WTC11 (cell line): Measurements from ENCODE around the gene ZSCAN18. TPM values are rescaled to one million over a fixed set of nuclear protein-coding genes. Genes with fewer than 3 reads are reported as not detected.

Experiments
- ATAC-seq: fragments of 200-7000 bp; cut with Tn5 transposase; 2 replicates; pipeline ENCODE4 v1.10.0; 2021; ENCODE audit warnings: mild to moderate bottlenecking, moderate library complexity
- CTCF ChIA-PET: fragments of 300-600 bp; sonication (Branson Sonifier 250); formaldehyde crosslinking; loops from one replicate; lab custom pipeline; 2021; ENCODE audit warnings: antibody characterized with exemption; lab: Charles Lee
- POLR2A ChIA-PET: fragments of 350-600 bp; sonication (Branson Sonifier 250); formaldehyde crosslinking; loops from one replicate; lab custom pipeline; 2021; ENCODE audit warnings: antibody characterized with exemption; lab: Charles Lee
- DNase-seq: peaks from one replicate; pipeline ENCODE4 v3.0.0; 2021; ENCODE audit warnings: low spot score
- H3K27ac Mint-ChIP-seq: 2 replicates; pipeline ENCODE4 v1.8.0; 2021; ENCODE audit warnings: mixed read lengths
- H3K27me3 Mint-ChIP-seq: 2 replicates; pipeline ENCODE4 v1.8.0; 2021; ENCODE audit warnings: low read depth, mild to moderate bottlenecking, moderate library complexity, mixed read lengths
- H3K36me3 Mint-ChIP-seq: 2 replicates; pipeline ENCODE4 v1.8.0; 2021; ENCODE audit warnings: mixed read lengths
- H3K4me1 Mint-ChIP-seq: 2 replicates; pipeline ENCODE4 v1.8.0; 2022; ENCODE audit warnings: mixed read lengths
- H3K4me3 Mint-ChIP-seq: 2 replicates; pipeline ENCODE4 v1.8.0; 2021; ENCODE audit warnings: mild to moderate bottlenecking, moderate library complexity, mixed read lengths
- H3K9me3 Mint-ChIP-seq: 2 replicates; pipeline ENCODE4 v1.8.0; 2021; ENCODE audit warnings: mixed read lengths
- ATF3 ChIP-seq: sonication (generic); formaldehyde crosslinking; conservative IDR thresholded peaks from 2 replicates; pipeline ENCODE4 v1.8.1; 2022; ENCODE audit warnings: mild to moderate bottlenecking, missing genetic modification reagents
- E2F1 ChIP-seq: sonication (generic); formaldehyde crosslinking; IDR thresholded peaks from 2 replicates; pipeline ENCODE4 v1.8.0; 2022; ENCODE audit warnings: mild to moderate bottlenecking, missing genetic modification reagents
- ESRRA ChIP-seq: sonication (generic); formaldehyde crosslinking; IDR thresholded peaks from 2 replicates; pipeline ENCODE4 v1.8.1; 2022; ENCODE audit warnings: mild to moderate bottlenecking, missing genetic modification reagents, borderline replicate concordance
- FOXK1 ChIP-seq: sonication (generic); formaldehyde crosslinking; IDR thresholded peaks from 2 replicates; pipeline ENCODE4 v1.8.0; 2022; ENCODE audit warnings: mild to moderate bottlenecking, moderate library complexity, missing genetic modification reagents
- FOXP1 ChIP-seq: sonication (generic); formaldehyde crosslinking; IDR thresholded peaks from 2 replicates; pipeline ENCODE4 v1.8.0; 2022; ENCODE audit warnings: missing genetic modification reagents, mild to moderate bottlenecking, moderate library complexity, borderline replicate concordance
- MLX ChIP-seq: sonication (generic); formaldehyde crosslinking; IDR thresholded peaks from 2 replicates; pipeline ENCODE4 v1.8.1; 2023; ENCODE audit warnings: mild to moderate bottlenecking, missing genetic modification reagents, moderate library complexity
- PRDM15 ChIP-seq: sonication (generic); formaldehyde crosslinking; IDR thresholded peaks from 2 replicates; pipeline ENCODE4 v1.8.0; 2022; ENCODE audit warnings: missing genetic modification reagents
- RELA ChIP-seq: sonication (generic); formaldehyde crosslinking; IDR thresholded peaks from 2 replicates; pipeline ENCODE4 v1.8.1; 2022; ENCODE audit warnings: missing genetic modification reagents, mild to moderate bottlenecking, borderline replicate concordance
- SMAD4 ChIP-seq: sonication (generic); formaldehyde crosslinking; IDR thresholded peaks from 2 replicates; pipeline ENCODE4 v1.8.0; 2022; ENCODE audit warnings: mild to moderate bottlenecking, missing genetic modification reagents
- SP1 ChIP-seq: sonication (generic); formaldehyde crosslinking; conservative IDR thresholded peaks from 2 replicates; pipeline ENCODE4 v1.8.1; 2022; ENCODE audit warnings: missing genetic modification reagents
- TEAD1 ChIP-seq: sonication (generic); formaldehyde crosslinking; IDR thresholded peaks from 2 replicates; pipeline ENCODE4 v1.8.0; 2022; ENCODE audit warnings: mild to moderate bottlenecking, missing genetic modification reagents
- TP53 ChIP-seq: sonication (generic); formaldehyde crosslinking; IDR thresholded peaks from 2 replicates; pipeline ENCODE4 v1.8.1; 2023; ENCODE audit warnings: mild to moderate bottlenecking, missing genetic modification reagents
- USF2 ChIP-seq: sonication (generic); formaldehyde crosslinking; IDR thresholded peaks from 2 replicates; pipeline ENCODE4 v1.8.1; 2023; ENCODE audit warnings: mild to moderate bottlenecking, missing genetic modification reagents, moderate library complexity
- ZBTB21 ChIP-seq: sonication (generic); formaldehyde crosslinking; IDR thresholded peaks from 2 replicates; pipeline ENCODE4 v1.8.1; 2023; ENCODE audit warnings: mild to moderate bottlenecking, missing genetic modification reagents, borderline replicate concordance
- ZNF138 ChIP-seq: sonication (generic); formaldehyde crosslinking; conservative IDR thresholded peaks from 2 replicates; pipeline ENCODE4 v1.8.1; 2022; ENCODE audit warnings: mild to moderate bottlenecking, moderate library complexity, missing genetic modification reagents
- ZNF263 ChIP-seq: sonication (generic); formaldehyde crosslinking; IDR thresholded peaks from 2 replicates; pipeline ENCODE4 v1.8.1; 2022; ENCODE audit warnings: low read depth, mild to moderate bottlenecking, moderate library complexity, missing genetic modification reagents
- ZNF396 ChIP-seq: fragments of 250-450 bp; sonication (Bioruptor Pico); IDR thresholded peaks from 2 replicates; pipeline ENCODE4 v1.8.0; 2021; ENCODE audit warnings: mild to moderate bottlenecking, moderate library complexity, borderline replicate concordance
- ZSCAN18 ChIP-seq: fragments of 250-450 bp; sonication (Bioruptor Pico); IDR thresholded peaks from 2 replicates; pipeline ENCODE4 v2.1.2; 2022; ENCODE audit warnings: mild to moderate bottlenecking, moderate library complexity
- total RNA-seq: library from RNA; stranded (reverse); gene quantifications from 3 replicates; pipeline ENCODE4 v1.2.3, GENCODE V29; 2021

ZSCAN18 gene
- total RNA-seq, 1 experiment from 2014 or later: 55.9 TPM

- TF ChIP-seq ZNF138 (no peak), E2F1 (no peak), ZSCAN18 (CRISPR knock-in tag) (no peak), ZNF263 (CRISPR knock-in tag) (no peak), ZNF396 (no peak), ESRRA (CRISPR knock-in tag) (no peak), TEAD1 (CRISPR knock-in tag) (no peak), SMAD4 (no peak), ATF3 (no peak), ZBTB21 (no peak), PRDM15 (CRISPR knock-in tag) (no peak), FOXP1 (CRISPR knock-in tag) (no peak)
Observed at GRCh38 chr19:58047672-58048071, 50.4 kb downstream of the ZSCAN18 start (continued).

- H3K4me1 Mint-ChIP-seq: peaks cover 3% of the 10 kb centered on the region
- H3K36me3 Mint-ChIP-seq: peaks cover 39% of the 10 kb centered on the region
- H3K9me3 Mint-ChIP-seq: peaks cover 53% of the 10 kb centered on the region
- ChIA-PET CTCF (interaction anchor here (1.0 to 5.9 kb wide), 3 partner anchors 8 to 44 kb away, joined by 3 to 48 read pairs (median 5); partner anchors contain the start of genes ZNF135 and ZNF606), POLR2A (interaction anchor here (0.5 kb wide), 1 partner anchor 66 kb away, joined by 7 read pairs; no protein-coding TSS in a partner anchor)
- ATAC-seq (no peak), DNase-seq (no peak)
- H3K27ac Mint-ChIP-seq: no peak overlapping the region
- peaks cover 67% of the 10 kb centered on the region for H3K27me3 Mint-ChIP-seq
- TF ChIP-seq ZNF263 (CRISPR knock-in tag) (no peak), FOXK1 (no peak), USF2 (CRISPR knock-in tag) (no peak), RELA (CRISPR knock-in tag) (no peak), SP1 (CRISPR knock-in tag) (no peak), TP53 (CRISPR knock-in tag) (no peak), MLX (CRISPR knock-in tag) (no peak), ESRRA (CRISPR knock-in tag) (no peak)
- no peak overlapping the region for H3K4me3 Mint-ChIP-seq
Observed at GRCh38 chr19:58046856-58047255, 51.2 kb downstream of the ZSCAN18 start.
